Hematopoietic multipotent progenitor cell treated with erythropoietin and hydrocortisone succinate and interleukin-3 and kit ligand, for 17 days (in vitro differentiated cells): Measurements from ENCODE around the gene PDE2A.
"Not testable (repeated sequence)": the region's sequence is repeated elsewhere in the genome, so short reads cannot be mapped to it uniquely, and the experiment has no call there.

ENCODE experiments used
- DNase-seq: peaks from one replicate; pipeline ENCODE4 v3.0.0-alpha.2; 2015; ENCODE audit warnings: low spot score

The PDE2A gene

DNA sequence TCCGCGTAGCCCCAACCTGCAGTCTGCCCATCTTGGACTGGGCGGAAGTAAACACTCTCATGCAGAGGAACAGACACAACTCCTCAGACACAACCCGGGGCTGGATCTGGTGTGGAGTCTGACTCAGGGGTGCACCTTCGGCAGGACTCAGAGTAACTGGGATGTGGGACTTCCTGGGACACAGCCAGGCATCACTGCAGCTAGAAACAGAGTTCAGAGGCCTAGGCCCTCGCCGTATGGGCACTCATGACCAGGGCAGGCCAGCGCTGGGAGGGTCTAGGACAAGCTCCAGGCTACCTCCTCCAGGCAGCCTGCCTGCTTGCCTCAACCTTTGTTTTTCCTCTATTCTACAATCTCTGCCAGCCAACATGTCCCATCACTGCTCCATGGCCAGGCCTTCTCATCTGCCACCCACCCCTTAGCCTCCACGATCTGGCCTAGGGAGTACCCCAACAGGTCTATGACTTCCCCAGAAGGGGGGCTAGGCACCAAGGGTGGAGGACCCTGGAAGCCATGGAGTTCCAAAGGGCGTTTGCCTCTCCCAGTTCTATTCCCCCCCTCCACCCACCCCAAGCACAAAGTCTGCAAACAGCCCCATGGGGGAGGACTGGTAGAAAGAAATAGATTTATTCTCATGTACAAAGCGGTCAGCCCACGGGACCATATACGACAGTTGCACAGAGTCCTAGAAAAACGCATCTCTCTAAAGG is 98.5 kb downstream of the PDE2A start:
- no peak for DNase-seq

DNA sequence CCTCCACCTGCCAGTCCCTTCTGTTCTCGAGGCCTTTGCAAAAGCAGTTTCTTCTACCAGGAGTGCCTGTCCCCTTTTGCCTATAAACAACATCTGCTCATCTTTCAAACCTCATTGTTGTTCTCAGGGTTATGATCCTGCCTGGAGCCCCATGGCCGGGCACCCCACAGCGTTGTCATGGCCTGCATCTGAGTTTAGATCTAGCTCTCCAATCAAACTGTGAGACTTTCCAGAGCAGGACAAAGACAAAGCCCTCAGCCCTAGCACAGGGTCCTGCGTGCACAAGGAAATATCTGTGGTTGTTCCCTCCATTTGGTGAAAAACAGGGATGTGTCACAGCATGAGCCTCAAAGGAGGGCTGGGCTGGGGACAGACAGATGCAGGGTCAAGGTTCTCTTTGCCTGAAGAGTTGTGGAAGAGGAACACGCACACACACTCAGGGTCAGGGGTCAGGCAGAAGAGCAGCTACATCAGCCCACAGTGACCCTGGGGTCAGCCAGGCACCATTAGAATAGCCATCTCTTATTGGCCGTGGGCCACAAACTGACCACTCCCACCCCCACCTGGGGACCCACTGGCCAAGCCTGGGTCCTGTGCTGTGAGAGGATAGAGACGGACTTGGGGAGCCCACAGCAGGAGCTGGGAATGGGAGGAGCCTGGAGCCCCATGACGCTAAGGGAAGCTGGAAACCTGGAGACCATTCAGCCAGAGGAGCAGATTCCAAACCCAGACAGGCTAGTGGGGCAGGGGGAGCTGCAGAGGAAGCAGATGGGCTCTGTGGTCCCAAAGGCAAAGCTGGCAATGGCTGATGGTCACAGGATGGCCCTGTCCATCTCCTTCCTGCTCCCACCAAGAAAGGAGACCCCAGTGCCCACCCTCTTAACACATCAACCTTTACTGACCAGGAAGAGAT is 99.4 kb downstream of the PDE2A start:
- no peak for DNase-seq

DNA sequence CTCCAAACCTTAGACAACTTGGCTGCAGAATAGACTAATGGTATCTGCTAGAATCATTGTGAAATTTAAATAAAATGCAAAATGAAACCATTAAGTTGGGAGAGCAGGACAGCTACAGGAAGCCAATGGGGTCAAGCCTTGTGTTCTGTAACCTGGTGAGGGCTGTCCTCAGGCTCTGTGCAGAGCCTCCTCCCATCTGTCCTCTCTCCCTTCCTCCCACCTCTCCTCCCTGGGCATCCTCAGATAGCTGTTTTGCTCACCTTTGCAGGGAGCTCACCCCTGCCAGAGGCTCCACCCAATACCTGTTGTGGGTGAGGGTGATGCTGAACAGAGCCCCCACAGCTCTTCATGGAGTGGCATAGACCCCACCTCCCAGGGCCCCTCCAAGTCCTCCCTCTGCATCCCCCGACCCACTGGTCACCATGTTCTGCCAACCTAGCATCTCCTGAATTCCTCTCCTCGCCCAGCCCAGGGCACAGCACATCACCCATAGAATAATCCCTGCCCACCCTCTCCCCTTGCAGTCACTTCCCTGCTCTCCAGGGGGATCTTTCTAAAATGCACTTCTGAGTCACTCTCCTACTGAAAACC is 100.3 kb downstream of the PDE2A start:
- no peak for DNase-seq

DNA sequence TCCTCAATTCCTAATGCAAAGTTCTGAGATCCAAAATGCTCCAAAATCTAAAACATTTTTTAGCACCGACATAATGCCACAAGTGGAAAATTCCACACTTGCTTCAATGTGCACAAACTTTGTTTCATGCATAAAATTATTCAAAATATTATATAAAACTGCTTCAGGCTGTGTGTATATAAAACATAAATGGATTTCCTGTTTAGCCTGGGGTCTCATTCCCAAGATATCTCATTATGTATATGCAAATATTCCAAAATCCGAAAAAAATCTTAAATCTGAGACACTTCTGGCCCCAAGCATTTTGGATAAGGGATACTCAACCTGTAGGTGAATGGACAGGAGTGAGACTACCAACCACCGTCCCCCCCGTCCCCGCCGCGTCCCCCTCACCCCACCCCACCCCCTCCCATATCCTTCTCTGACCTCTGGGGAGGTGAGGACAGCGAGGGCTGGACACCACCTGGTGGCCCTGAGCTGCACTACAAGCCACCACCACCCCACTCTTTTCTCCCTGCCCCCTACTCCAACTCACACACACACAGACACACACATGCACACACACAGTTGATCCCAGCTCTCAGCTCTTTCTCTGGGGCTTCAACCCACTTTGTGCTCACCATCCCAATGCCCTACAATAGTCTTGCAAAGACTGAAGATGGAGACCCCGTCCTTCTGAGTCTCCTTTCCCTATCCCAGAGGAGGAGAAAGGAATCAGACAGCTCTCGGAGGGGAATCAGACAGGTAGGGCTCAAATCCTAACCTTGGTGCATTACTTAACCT is 101.0 kb downstream of the PDE2A start:
- no peak for DNase-seq

DNA sequence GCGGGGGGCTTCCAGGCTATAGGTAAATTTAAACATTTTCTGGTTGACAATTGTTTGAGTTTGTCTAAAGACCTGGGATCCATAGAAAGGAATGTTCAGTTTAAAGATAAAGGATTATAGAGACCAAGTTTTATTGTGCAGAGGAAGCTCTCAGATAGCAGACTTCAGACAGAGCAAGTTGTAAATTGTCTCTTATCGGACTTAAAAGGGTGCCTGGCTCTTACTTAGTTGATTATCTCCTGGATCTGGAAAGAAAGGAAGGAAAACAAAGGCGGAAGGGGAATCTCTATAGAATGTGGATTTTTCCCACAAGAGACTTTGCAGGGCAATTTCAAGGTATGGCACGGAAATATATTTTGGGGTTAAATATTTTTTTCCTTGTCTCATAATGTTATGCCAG is 101.7 kb downstream of the PDE2A start:
- DNase-seq = not testable (repeated sequence)

DNA sequence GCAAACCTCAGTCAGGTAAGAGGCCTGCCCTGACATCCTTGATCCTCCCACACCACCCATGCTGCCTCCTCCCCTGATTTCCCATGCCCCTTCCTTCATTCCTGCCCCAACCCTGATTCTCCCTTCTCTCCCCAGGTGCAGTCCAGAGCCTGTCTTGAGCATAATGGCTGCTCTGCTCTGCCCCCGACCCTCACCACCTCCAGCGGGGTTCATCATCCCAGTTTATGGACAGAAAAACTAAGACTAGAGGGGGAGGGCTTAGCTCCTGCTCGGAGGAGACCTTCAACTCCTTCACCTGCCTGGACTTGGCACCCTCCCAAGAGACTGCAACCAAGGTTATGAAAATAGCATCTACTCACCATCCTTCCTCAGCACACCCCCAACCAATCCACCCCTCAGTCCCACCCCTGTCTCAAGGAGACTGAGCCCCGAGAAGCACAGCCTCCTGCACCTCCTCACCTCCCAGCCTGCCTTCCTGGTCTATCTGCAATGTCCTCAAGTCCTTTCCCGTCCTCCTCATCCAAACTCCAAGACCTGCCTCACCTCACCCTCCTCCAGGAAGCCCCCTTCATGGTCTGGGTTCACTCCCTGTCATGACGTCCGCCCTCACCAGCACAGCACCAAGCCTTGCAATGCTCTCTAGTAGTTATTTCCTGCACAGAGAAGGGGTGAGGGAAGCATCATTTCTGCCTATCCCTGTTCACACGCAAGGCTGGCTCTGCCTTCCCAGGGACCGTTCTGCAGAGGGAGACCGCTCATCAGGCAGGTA is 103.1 kb downstream of the PDE2A start:
- no peak for DNase-seq

DNA sequence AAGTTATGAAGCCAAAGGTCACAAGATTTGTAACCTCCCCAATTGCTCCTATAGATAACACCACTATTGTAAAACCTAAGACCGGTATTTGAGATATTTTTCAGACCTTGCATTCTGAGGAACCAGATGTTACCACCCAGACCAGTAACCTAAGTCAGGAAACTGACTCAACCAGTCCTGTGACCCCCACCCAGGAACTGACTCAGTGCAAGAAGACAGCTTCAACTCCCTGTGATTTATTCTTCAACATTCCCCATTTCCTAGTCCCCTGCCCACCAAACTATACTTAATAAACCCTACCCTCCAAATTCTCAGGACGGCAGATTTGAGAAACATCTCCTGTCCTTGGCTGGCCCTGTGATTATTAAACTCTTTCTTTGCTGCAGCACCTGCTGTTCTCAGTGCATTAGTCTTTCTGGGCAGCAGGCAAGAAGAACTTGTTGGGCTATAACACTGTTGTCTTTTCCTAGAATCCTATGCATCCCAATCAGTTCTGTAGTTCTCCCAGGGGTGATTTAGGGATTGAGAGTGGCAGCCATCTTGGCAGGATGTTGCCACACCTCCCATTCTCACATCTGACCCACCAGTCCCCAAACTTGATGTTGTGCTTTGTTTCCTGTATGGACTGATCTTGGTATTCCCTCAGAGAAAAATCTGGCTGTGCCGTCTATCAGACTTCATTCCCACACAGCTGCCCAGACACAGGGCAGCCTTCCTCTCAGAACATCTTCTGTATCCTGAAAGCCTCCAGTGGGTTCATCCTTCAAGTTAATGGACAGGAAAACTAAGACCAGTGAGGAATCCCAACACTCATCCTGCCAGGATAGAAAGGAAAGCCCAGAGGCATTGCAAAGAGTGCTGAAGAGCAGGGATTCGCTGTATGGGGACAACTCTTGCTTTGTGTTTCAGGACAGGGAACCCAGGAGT is 104.0 kb downstream of the PDE2A start:
- no peak for DNase-seq

DNA sequence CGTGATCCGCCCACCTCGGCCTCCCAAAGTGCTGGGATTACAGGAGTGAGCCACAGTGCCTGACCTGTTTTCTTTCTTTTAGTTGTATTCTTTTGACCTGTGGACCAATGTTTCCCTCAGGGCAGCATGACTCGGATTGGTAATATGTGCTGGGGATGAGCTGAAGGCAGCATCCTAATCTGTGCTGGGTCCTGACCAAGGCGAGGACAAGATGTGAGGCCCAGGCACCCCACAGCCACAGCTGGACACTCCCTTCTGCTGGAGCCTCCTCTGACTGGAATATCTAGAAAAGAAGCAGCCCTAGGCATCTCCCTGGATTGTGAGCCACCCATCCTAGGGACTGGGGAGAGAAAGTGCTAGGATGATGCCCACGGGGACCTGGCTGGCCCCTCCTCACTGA is 105.4 kb downstream of the PDE2A start:
- no peak for DNase-seq

DNA sequence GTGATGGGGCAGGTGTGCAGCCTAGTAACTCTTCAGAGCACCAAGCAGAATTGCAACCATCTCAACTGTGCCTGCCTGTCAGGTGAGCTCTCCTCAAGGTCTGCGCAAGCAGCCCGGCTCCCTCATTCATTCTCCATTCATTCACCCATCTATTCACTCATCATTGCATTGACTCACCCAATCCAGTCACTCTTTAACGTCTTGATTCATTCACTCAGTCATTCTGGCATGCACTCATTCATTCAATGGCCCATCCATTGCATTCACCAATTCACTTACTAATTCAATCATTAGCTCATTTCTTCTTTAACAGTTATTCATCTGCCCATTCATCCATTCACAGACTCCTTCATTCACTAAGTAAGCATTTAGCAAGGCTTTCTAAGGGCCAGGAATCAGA is 111.8 kb downstream of the PDE2A start:
- DNase-seq = no peak

DNA sequence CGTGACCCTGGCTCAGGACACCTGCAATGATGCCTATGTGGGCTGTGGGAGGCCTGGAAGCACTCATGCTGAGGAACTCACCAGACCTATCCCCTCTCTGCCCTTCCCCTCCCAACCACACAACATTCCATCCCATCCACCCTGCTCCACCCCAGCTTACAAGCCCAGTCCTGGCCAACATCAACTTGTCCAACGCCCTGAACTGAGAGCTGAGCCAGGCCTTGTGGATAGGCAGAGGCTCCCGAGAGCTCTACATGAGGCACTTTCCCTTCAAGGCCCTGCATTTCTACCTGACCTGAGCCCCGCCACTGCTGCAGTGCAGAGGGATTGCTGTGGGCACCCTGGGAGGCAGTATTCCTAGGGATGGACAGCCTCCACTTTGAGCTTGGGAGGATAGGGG is 112.4 kb downstream of the PDE2A start:
- DNase-seq = no peak

DNA sequence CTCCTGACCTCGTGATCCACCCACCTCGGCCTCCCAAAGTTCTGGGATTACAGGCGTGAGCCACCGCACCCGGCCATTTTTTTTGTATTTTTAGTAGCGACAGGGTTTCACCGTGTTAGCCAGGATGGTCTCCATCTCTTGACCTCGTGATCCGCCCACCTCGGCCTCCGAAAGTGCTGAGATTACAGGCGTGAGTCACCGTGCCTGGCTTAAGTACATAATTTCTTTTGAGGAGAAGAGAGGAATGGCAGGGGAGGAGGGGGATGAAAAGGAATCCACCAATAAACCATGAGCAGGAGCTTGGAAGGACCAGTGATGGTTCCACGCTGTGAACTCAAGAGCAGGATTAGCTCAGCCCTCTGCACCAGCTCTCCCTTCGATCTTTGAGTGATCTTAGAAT is 113.4 kb downstream of the PDE2A start:
- not testable (repeated sequence) for DNase-seq

DNA sequence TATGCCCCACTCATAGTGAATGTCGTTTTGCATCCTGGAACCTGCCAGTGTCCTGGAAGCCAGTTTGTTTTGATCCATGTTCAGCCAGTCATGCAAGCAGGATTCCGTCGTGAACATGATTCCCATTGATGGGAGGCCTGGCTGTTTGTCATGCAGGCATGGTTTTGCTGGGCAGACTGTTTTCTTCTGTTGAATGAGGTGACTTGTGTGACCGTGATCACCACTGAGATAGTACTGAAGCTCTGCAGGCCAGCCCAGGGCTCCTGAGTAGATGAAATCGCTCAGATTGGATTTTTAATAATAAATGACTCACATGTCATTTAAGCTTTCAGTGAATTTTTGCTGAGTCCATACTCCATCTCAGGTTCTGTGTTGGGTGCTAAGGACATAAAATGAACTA is 117.8 kb downstream of the PDE2A start:
- no peak for DNase-seq

DNA sequence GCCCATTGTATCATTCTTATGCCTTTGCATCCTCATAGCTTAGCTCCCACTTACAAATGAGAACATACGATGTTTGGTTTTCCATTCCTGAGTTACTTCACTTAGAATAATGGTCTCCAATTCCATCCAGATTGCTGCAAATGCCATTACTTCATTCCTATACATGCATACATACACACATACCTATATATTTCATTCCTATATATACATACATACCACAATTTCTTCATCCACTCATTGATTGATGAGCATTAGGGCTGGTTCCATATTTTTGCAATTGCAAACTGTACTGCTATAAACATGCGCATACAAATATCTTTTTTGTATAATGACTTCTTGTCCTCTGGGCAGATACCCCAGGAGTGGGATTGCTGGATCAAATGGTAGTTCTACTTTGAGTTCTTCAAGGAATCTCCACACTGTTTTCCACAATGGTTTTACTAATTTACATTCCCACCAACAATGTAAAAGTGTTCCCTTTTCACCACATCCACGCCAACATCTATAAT is 119.2 kb downstream of the PDE2A start:
- DNase-seq = not testable (repeated sequence)

DNA sequence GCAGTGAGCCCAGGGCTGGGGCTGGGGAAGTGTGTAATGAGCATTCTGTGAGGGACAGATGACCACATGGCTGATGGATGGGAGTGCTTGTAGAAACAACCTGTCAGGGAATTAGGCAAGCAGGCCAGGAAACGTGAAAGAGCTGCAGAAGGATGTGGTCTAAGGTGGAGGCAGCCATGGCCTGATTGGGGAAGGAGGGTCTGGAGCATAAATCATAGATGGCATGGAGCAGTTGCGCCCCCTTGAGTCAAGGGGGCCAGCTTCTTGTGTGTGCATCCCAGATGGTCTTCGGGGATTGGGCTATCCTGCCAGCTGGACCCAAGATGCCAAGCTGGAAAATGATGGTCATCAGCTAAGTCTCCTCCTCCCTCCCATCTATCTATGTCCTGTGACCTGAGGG is 120.5 kb downstream of the PDE2A start:
- peak; percentile 50 for DNase-seq

DNA sequence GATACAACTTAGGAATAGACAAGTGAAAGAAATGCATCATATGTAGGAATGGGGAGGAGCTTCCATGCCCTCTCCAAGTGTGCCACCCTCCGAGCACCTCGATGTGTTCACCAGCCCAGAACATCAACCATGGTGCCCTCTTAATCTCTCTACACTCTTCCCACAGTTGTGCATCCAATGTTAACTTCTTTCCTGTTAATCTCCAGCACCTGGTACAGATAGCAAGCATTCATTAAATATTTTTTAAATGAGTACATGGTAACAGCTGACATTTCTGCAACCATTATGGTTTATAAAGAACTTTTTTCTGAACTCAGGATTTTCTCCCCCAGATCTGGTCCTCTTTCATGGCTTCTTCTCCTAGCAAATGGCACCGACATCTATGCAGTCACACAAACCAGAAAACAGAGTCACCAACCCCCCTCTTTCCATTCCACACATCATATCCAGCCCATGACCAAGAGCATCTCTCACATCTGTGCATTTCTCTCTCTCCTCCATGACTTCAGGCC is 121.8 kb downstream of the PDE2A start:
- no peak for DNase-seq

DNA sequence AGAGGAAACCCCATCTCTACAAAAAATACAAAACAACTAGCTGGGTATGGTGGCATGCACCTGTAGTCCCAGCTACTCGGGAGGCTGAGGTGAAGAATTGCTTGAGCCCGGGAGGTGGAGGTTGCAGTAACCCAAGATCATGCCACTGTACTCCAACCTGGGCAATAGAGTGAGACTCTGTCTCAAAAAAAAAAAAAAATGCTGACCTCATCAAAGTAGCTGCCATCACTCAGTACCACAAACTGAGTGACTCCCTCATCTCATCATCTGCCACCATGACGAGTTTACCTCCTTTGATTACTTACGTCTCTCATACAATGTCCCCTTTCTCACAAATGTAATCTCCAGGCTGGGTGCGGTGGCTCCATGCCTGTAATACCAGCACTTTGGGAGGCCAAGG is 122.7 kb downstream of the PDE2A start:
- no peak for DNase-seq

DNA sequence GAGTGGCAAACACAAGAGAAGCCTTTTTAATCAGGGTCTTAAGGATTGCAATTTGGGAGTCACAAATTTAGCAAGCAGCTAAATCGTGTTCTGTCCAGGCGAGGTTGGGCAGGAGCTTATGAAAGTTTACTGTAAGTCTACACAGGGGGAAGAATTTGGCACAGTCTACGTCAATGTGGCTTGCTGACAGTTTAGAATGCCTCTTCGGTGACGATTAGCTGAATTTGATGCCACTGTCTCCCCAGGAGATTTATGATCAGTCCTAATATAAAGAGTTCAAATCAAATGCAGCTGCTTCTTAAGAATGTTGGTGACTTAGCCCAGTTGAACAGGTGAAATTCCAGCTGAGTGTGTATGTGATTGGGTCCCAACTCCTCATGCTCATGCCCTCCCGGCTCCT is 125.8 kb downstream of the PDE2A start:
- DNase-seq = no peak

DNA sequence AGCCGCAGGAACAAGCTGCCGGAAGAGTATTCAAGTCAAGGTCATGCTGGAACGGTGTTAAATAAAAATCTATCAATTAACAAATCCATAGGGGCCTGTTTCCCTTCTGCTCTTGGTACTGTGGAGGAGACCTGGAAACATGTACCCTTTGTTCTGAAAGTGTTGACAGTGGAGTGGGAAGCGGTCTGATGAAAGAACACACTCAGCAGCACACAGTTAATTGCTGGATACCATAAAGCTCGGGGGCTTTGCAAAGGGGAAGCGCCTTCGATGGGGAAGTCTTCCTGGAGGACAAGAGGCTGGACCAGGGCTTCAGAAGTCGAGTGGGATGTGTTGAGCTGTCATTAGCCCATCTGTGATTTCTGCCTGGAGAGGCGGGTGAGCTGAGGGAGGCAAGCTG is 127.4 kb downstream of the PDE2A start:
- DNase-seq = no peak

DNA sequence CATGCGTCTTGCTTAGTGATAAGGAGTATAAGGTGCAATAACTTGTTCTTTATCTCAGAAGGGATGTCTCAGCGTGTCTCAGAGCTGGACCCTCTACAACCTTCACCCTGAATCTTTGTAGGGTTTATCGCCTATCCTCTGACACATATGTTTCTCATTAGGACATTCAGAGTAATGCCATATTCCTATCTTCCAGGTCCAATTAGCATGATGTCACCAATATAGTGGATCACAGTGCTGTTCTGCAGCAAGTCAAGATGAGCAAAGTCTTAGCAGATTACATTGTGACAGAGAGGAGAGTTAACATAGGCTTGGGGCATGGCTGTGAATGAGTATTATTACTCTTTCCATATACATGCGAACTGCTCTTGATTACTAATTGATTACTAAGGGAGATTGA is 129.6 kb downstream of the PDE2A start:
- DNase-seq = no peak
